Adrenal gland (tissue), 12 donors: ENCODE results near the gene GALNT4. TPM values are rescaled to one million over a fixed set of nuclear protein-coding genes. Genes with fewer than 3 reads are reported as not detected.

Experiments
- DNase-seq, 7 donors: peaks; one replicate each; pipeline ENCODE4 v3.0.0-alpha.2; 2019 to 2020
- H3K27ac ChIP-seq, 5 donors: fragments of 200-600 bp; sonication (generic) in 4 of 5; 1 replicate in 3 of 5; 2 replicates in 2 of 5; pipeline versions ENCODE4 v1.5.1 to v1.8.0; 2016 to 2020; ENCODE audit warnings: mild to moderate bottlenecking in 1 of 5
- H3K27me3 ChIP-seq: fragments of 200-600 bp; 2 replicates; pipeline ENCODE4 v1.8.0; 2021
- H3K36me3 ChIP-seq, 2 donors: fragments of 200-600 bp; replicated peaks in 1 of 2; 1 replicate in 1 of 2; 2 replicates in 1 of 2; pipeline versions ENCODE4 v1.5.1 to v1.8.0; 2018 to 2022
- H3K4me1 ChIP-seq, 2 donors: fragments of 200-600 bp; replicated peaks in 1 of 2; 1 replicate in 1 of 2; 2 replicates in 1 of 2; pipeline versions ENCODE4 v1.5.1 to v1.8.0; 2018 to 2021
- H3K4me3 ChIP-seq, 4 donors: fragments of 200-600 bp; sonication (generic) in 3 of 4; one replicate each; pipeline ENCODE4 v1.5.1; 2016 to 2018
- H3K9me3 ChIP-seq, 3 donors: fragments of 200-600 bp; sonication (generic) in 1 of 3; replicated peaks in 1 of 3; 1 replicate in 2 of 3; 2 replicates in 1 of 3; pipeline versions ENCODE4 v1.5.1 to v1.8.0; 2016 to 2021
- CTCF ChIP-seq, 6 experiments: fragments of 450-650 bp in 4 of 6; fragments of 200-600 bp in 2 of 6; sonication (generic) in 1 of 6; IDR thresholded peaks; 1 replicate in 5 of 6; 2 replicates in 1 of 6; pipeline versions ENCODE4 v1.5.1 to v1.8.0; 2016 to 2021; ENCODE audit warnings: antibody characterized with exemption in 6 of 6, mild to moderate bottlenecking in 2 of 6, moderate library complexity in 1 of 6
- POLR2A ChIP-seq, 2 donors: fragments of 450-650 bp; IDR thresholded peaks; one replicate each; pipeline ENCODE4 v1.6.1; 2017; ENCODE audit warnings: antibody characterized with exemption in 2 of 2, mild to moderate bottlenecking in 2 of 2, moderate library complexity in 1 of 2
- WGBS, 4 donors: extraction: QIAGEN DNeasy Blood & Tissue Kit in 2 of 4; methylation state at CpG; one replicate each; pipeline versions ENCODE4 v1.1.5 to v1.1.7; 2013 to 2017; 5-methylcytosine and 5-hydroxymethylcytosine counted together
- intact Hi-C, 2 donors: fragments of 100-400 bp; cut with DNase I; formaldehyde crosslinking; loops; one replicate each; pipeline versions ENCODE4 v1.14.1 to v1.15.0; 2022 to 2023
- polyA plus RNA-seq, 3 donors: library from polyadenylated mRNA; stranded (reverse); fragments of 200-250 nt in 2 of 3; fragments of 350-450 nt in 1 of 3; fragmentation: Illumina TruSeq in 1 of 3; extraction: RNeasy Lipid Tissue Mini Kit (QIAGEN cat#74804) in 1 of 3; gene quantifications; one replicate each; pipeline ENCODE4 v1.2.3, GENCODE V29; 2013 to 2014
- total RNA-seq, 9 donors: library from RNA; depleted of rRNA in 4 of 9; stranded (reverse); fragments of >200 nt in 4 of 9; fragments of 120-200 nt in 1 of 9; fragmentation: NEBNext Ultra II Directional in 1 of 9; extraction: Animal tissue kit (Norgen Biotek cat#: 25700) in 1 of 9; gene quantifications; one replicate each; pipeline versions ENCODE4 v1.1.0 to v1.2.4, GENCODE V29; 2013 to 2023
- donor health status: healthy with polysubstance abuse.
- donor health status: Bipolar disorder and iron deficiency.
- donor health status: DM: yes; HTN: yes; CAD: no.
- donor health status: DM: no; HTN: no; CAD: no.
- donor health status: DM: no; HTN: no; CAD: no.
- donor health status: DM: yes; HTN: yes; CAD: no.

Gene GALNT4
- total and polyA plus RNA-seq, 12 donors: 0.74 to 7.2 (median 5.3) TPM

DNA sequence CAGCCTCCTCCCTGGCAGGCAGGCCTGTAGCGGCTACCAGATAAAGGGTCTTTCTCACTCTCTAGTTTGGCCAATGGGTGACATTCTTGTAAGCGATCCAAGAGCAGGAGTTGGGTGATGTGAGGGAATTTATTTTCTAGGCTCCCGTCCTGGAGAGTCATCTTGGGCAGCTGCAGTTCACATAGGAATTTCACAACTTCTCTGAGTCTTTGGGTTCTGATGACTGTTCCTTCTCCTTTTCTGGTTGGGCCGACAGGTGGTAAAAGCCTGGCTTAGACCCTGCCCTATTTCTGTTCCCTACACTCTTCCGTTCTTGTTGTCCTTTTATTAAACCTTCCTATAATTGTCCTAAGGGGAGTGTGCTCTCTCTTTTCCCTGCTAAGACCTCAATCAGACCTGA, 43.9 kb upstream of the GALNT4 start:
- intact Hi-C loops: no loop called here
- Histone ChIP-seq H3K27ac (no peak overlapping the region), H3K36me3 (no peaks in the 10 kb centered on the region), H3K9me3 (no peaks in the 10 kb centered on the region), H3K4me3 (no peak overlapping the region), H3K27me3 (no peaks in the 10 kb centered on the region), H3K4me1 (no peaks in the 10 kb centered on the region)
- DNase-seq: no peak
- 81 to 89% (median 85%) methylated on average over 5 of the region's 5 CpGs for WGBS, 4 donors
- TF ChIP-seq POLR2A (IDR thresholded peaks at IDR 0.05) (no peak), CTCF (IDR thresholded peaks at IDR 0.05) (no peak)

DNA sequence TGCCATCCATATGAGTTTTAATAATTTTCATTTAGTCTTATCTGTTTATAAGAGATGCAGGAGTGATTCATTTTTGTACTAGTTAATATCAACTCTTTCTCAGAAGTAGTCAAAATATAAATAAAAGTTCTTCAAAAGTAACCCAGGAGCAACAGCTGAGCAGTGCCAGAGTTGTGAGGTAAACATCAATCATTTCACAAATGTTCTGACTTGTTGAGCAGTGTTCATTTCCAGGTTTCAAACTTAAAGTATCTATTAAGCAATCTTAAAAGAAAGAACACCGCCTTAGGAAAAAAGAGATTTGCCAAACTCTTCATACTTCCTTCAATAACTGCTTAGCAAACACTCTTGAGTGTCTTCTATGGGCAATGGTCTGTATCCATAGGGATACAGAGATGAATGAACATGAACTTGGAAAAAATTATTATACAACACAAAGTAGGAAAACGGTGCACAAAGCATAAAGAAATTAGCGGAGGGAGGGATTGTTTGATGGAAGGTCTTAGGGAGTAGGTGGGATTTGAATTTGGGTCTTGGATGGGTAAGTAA, 43.2 kb upstream of the GALNT4 start:
- no peaks in the 10 kb centered on the region for H3K9me3 ChIP-seq
- no peaks in the 10 kb centered on the region for H3K4me1 ChIP-seq
- H3K36me3 ChIP-seq: no peaks in the 10 kb centered on the region
- H3K4me3 ChIP-seq: no peak overlapping the region
- no peak for TF ChIP-seq CTCF (IDR thresholded peaks at IDR 0.05)
- no peak for TF ChIP-seq POLR2A (IDR thresholded peaks at IDR 0.05)
- H3K27me3 ChIP-seq: no peaks in the 10 kb centered on the region
- WGBS, 4 donors: 90 to 96% (median 91%) methylated on average over 3 of the region's 3 CpGs
- DNase-seq: no peak
- no peak overlapping the region for H3K27ac ChIP-seq
- intact Hi-C loops: no loop called here

DNA sequence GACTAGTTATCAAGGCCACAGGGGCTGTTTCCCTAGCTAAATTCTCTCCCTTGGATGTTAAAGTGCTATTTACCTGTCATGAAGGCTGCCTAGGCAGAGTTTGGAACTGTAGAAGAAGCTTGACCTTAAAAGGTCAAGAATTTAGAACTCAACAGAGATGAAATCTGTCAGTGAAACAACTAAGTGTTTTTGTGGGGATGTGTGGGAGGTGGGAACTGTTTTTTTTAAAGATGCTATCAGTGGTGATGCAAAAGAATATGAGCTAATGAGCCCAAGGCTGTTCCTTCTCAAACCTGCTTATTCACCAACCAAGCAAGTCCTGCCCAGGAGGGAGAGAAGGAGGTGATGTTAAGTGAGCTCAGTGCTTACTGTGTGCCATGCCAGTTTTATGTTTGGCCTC, 42.0 kb upstream of the GALNT4 start:
- no peak for DNase-seq
- H3K27me3 ChIP-seq: no peaks in the 10 kb centered on the region
- intact Hi-C loops: no loop called here

DNA sequence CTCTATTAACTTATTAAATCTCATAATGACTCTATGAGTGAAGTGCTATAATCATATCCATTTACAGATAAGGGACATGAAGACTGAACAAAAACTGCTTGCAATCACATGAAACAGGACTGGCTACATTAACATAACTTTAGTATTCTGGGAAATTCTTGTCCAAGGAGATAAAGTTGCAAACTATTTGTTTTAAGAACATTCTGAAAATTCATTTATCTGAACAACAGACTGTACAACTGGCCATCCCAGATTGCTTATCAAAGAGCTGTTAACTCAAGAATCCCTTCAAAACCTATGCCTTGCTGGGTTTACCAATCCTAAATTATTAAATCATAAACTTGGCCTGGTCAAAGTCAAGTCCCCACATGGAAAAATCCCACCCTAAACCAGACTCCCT, 40.4 kb upstream of the GALNT4 start:
- no peaks in the 10 kb centered on the region for H3K9me3 ChIP-seq
- no peaks in the 10 kb centered on the region for H3K27me3 ChIP-seq
- DNase-seq: no peak
- no peaks in the 10 kb centered on the region for H3K4me1 ChIP-seq
- intact Hi-C loops: no loop called here
- H3K4me3 ChIP-seq: no peak overlapping the region
- H3K36me3 ChIP-seq: no peaks in the 10 kb centered on the region
- no peak overlapping the region for H3K27ac ChIP-seq
- TF ChIP-seq POLR2A (IDR thresholded peaks at IDR 0.05) (no peak), CTCF (IDR thresholded peaks at IDR 0.05) (no peak)

More for the DNA sequence above, 42.0 kb upstream of the GALNT4 start:
- Histone ChIP-seq H3K27ac (no peak overlapping the region), H3K9me3 (no peaks in the 10 kb centered on the region), H3K4me3 (no peak overlapping the region), H3K36me3 (no peaks in the 10 kb centered on the region), H3K4me1 (no peaks in the 10 kb centered on the region)
- no peak for TF ChIP-seq POLR2A (IDR thresholded peaks at IDR 0.05)

DNA sequence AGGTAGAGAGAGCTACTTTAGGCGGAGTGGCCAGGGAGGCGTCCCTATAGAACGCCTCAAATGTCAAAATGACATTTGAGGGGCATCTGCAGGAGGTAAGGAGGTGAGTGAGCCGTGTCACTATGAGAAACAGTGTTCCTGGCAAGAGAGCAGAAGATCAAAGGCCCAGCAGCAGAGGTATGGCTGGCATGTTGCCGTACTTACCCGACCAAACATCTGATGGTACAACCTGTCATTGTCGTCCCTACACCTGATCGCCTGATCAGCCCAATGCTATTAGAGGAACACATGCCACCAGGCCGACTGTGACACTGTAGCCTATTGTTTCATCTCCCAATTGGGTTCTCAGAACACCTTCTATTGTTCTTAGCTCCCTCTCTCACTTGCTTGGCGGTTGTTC, 35.2 kb upstream of the GALNT4 start:
- DNase-seq: no peak
- no peaks in the 10 kb centered on the region for H3K27me3 ChIP-seq
- intact Hi-C loops: no loop called here
- H3K36me3 ChIP-seq: no peaks in the 10 kb centered on the region
- no peak overlapping the region for H3K4me3 ChIP-seq
- TF ChIP-seq CTCF (IDR thresholded peaks at IDR 0.05) (no peak), POLR2A (IDR thresholded peaks at IDR 0.05) (no peak)
- H3K9me3 ChIP-seq: no peaks in the 10 kb centered on the region
- 85 to 90% (median 89%) methylated on average over 10 of the region's 10 CpGs for WGBS, 4 donors
- no peak overlapping the region for H3K27ac ChIP-seq
- H3K4me1 ChIP-seq: no peaks in the 10 kb centered on the region
